Measurements from ENCODE around the gene DNAJB4.

GRCh38 chr1:77983997-77984355 is 20.8 kb upstream of the DNAJB4 start:
- TF ChIP-seq CTCF (IDR thresholded peaks at IDR 0.05) (no peak), EP300 (IDR thresholded peaks at IDR 0.05) (no peak), POLR2AphosphoS5 (IDR thresholded peaks at IDR 0.05) (no peak)
